H1 (cell line): ENCODE measurements around the gene KCND3. TPM values are rescaled to one million over a fixed set of nuclear protein-coding genes. Genes with fewer than 3 reads are reported as not detected.

Experiments
- CTCF ChIA-PET: fragments of 300-600 bp; sonication (Branson Sonifier 250); formaldehyde crosslinking; loops from one replicate; lab custom pipeline; 2021; ENCODE audit not compliant: partially characterized antibody; lab: Charles Lee
- POLR2A ChIA-PET: fragments of 300-600 bp; sonication (Branson Sonifier 250); formaldehyde crosslinking; loops from one replicate; lab custom pipeline; 2021; ENCODE audit warnings: inconsistent platforms; ENCODE audit not compliant: partially characterized antibody; lab: Charles Lee
- DNase-seq, 2 experiments: peaks; one replicate each; pipeline versions ENCODE4 v3.0.0 to v3.0.0-alpha.2; 2010 to 2022; ENCODE audit warnings: low spot score in 2 of 2, low read depth in 1 of 2, mixed read lengths in 1 of 2
- FAIRE-seq: peaks from 2 replicates; lab custom pipeline; 2011; peaks lifted over from hg19 to GRCh38; lab: Jason Lieb, UNC
- H2AFZ ChIP-seq: 2 replicates; pipeline ENCODE4 v1.8.1; 2012; ENCODE audit warnings: low read length, inconsistent platforms
- H2AK5ac ChIP-seq: 2 replicates; pipeline ENCODE4 v1.6.1; 2013; ENCODE audit warnings: low read depth, low read length
- H2BK120ac ChIP-seq: replicated peaks from 2 replicates; pipeline ENCODE3; 2013; ENCODE audit warnings: low read depth, low read length, inconsistent platforms
- H2BK12ac ChIP-seq: 2 replicates; pipeline ENCODE4 v1.6.1; 2013; ENCODE audit warnings: low read depth, low read length
- H2BK15ac ChIP-seq: 2 replicates; pipeline ENCODE4 v1.6.1; 2013; ENCODE audit warnings: low read length
- H2BK20ac ChIP-seq: 2 replicates; pipeline ENCODE4 v1.6.1; 2013; ENCODE audit warnings: low read length
- H2BK5ac ChIP-seq: 2 replicates; pipeline ENCODE4 v1.6.1; 2013; ENCODE audit warnings: low read depth, low read length
- H3K14ac ChIP-seq: 2 replicates; pipeline ENCODE4 v1.6.1; 2013; ENCODE audit warnings: inconsistent platforms; ENCODE audit not compliant: insufficient read length
- H3K18ac ChIP-seq: 2 replicates; pipeline ENCODE4 v1.6.1; 2013; ENCODE audit warnings: low read length; ENCODE audit errors: extremely low read depth
- H3K23ac ChIP-seq: 2 replicates; pipeline ENCODE4 v1.6.1; 2013; ENCODE audit warnings: inconsistent platforms; ENCODE audit not compliant: insufficient read length
- H3K23me2 ChIP-seq: 2 replicates; pipeline ENCODE4 v1.6.1; 2013; ENCODE audit warnings: low read depth, low read length
- H3K27ac ChIP-seq: 2 replicates; pipeline ENCODE4 v1.6.1; 2011; ENCODE audit warnings: low read depth, low read length, inconsistent platforms
- H3K27me3 ChIP-seq, 4 experiments: replicated peaks in 1 of 4; 1 replicate in 1 of 4; 2 replicates in 3 of 4; pipeline versions ENCODE4 v1.6.1 to v1.8.1; 2011 to 2013; ENCODE audit warnings: low read length in 3 of 4, mild to moderate bottlenecking in 3 of 4, inconsistent platforms in 2 of 4, mixed read lengths in 2 of 4, moderate library complexity in 1 of 4; ENCODE audit not compliant: control insufficient read depth in 3 of 4, insufficient read depth in 3 of 4; ENCODE audit errors: extremely low read depth in 1 of 4
- H3K36me3 ChIP-seq, 4 experiments: 2 replicates each; pipeline versions ENCODE4 v1.6.1 to v1.8.1; 2011 to 2013; ENCODE audit warnings: mild to moderate bottlenecking in 4 of 4, low read length in 3 of 4, moderate library complexity in 2 of 4, control low read depth in 1 of 4, inconsistent platforms in 1 of 4; ENCODE audit not compliant: insufficient read depth in 4 of 4, control insufficient read depth in 2 of 4
- H3K4ac ChIP-seq: replicated peaks from 2 replicates; pipeline ENCODE3; 2013; ENCODE audit warnings: low read length, low read depth, mixed read lengths, inconsistent platforms; ENCODE audit not compliant: insufficient read length
- H3K4me1 ChIP-seq, 4 experiments: replicated peaks in 1 of 4; 1 replicate in 1 of 4; 2 replicates in 3 of 4; pipeline versions ENCODE4 v1.6.1 to v1.8.1; 2011 to 2013; ENCODE audit warnings: low read length in 3 of 4, inconsistent platforms in 2 of 4, mixed read lengths in 1 of 4; ENCODE audit not compliant: insufficient read depth in 4 of 4, control insufficient read depth in 3 of 4
- H3K4me2 ChIP-seq, 2 experiments: 2 replicates each; pipeline versions ENCODE4 v1.6.1 to v1.8.1; 2011 to 2013; ENCODE audit warnings: low read depth in 2 of 2, low read length in 2 of 2, control low read depth in 1 of 2, inconsistent platforms in 1 of 2, mild to moderate bottlenecking in 1 of 2; ENCODE audit not compliant: insufficient read depth in 1 of 2
- H3K4me3 ChIP-seq, 4 experiments: fragments of 200-600, 300-600 bp in 1 of 4; sonication (generic), shearing (Covaris generic), sonication (Bioruptor Twin) in 1 of 4; 2 replicates each; pipeline versions ENCODE4 v1.5.1 to v1.8.1; 2011 to 2016; ENCODE audit warnings: low read length in 4 of 4, low read depth in 3 of 4, control low read depth in 2 of 4, inconsistent platforms in 2 of 4, mild to moderate bottlenecking in 2 of 4, mixed read lengths in 1 of 4, moderate library complexity in 1 of 4; ENCODE audit not compliant: insufficient read depth in 2 of 4; ENCODE audit errors: extremely low read depth in 1 of 4
- H3K56ac ChIP-seq: replicated peaks from 2 replicates; pipeline ENCODE3; 2013; ENCODE audit warnings: low read depth, mild to moderate bottlenecking, mixed read lengths, low read length, inconsistent platforms; ENCODE audit not compliant: insufficient read length
- H3K79me1 ChIP-seq: 2 replicates; pipeline ENCODE4 v1.6.1; 2013; ENCODE audit warnings: low read depth, low read length, control low read depth
- H3K79me2 ChIP-seq, 2 experiments: 2 replicates each; pipeline versions ENCODE4 v1.6.1 to v1.8.1; 2012 to 2013; ENCODE audit warnings: low read length in 2 of 2, mild to moderate bottlenecking in 2 of 2, inconsistent platforms in 1 of 2; ENCODE audit not compliant: insufficient read depth in 2 of 2, control insufficient read depth in 1 of 2
- H3K9ac ChIP-seq, 4 experiments: replicated peaks in 1 of 4; 1 replicate in 1 of 4; 2 replicates in 3 of 4; pipeline versions ENCODE4 v1.6.1 to v1.8.1; 2011 to 2013; ENCODE audit warnings: low read depth in 3 of 4, low read length in 3 of 4, control low read depth in 2 of 4, mild to moderate bottlenecking in 2 of 4, moderate library complexity in 2 of 4, inconsistent platforms in 1 of 4; ENCODE audit errors: extremely low read depth in 1 of 4
- H3K9me3 ChIP-seq, 2 experiments: 2 replicates each; pipeline versions ENCODE4 v1.6.1 to v1.8.1; 2012 to 2013; ENCODE audit warnings: mild to moderate bottlenecking in 2 of 2, moderate library complexity in 2 of 2, control low read depth in 1 of 2, inconsistent platforms in 1 of 2, low read depth in 1 of 2, low read length in 1 of 2, mixed read lengths in 1 of 2; ENCODE audit not compliant: insufficient read depth in 2 of 2
- H4K20me1 ChIP-seq, 2 experiments: replicated peaks in 1 of 2; 2 replicates each; pipeline versions ENCODE3 to v1.8.1; 2011 to 2013; ENCODE audit warnings: inconsistent platforms in 2 of 2, low read length in 2 of 2, mild to moderate bottlenecking in 1 of 2; ENCODE audit not compliant: insufficient read depth in 2 of 2, control insufficient read depth in 1 of 2
- H4K5ac ChIP-seq: 2 replicates; pipeline ENCODE4 v1.6.1; 2013; ENCODE audit warnings: low read length, low read depth, mixed read lengths, inconsistent platforms; ENCODE audit not compliant: insufficient read length
- H4K8ac ChIP-seq: 2 replicates; pipeline ENCODE4 v1.8.0; 2013; ENCODE audit warnings: mild to moderate bottlenecking, moderate library complexity, low read length, inconsistent platforms; ENCODE audit not compliant: insufficient read depth; ENCODE audit errors: extremely low read depth
- H4K91ac ChIP-seq: replicated peaks from 2 replicates; pipeline ENCODE3; 2013; ENCODE audit warnings: low read length, mixed read lengths, inconsistent platforms; ENCODE audit not compliant: insufficient read length
- WGBS, 2 experiments: shearing (Covaris generic) in 1 of 2; methylation state at CpG; one replicate each; pipeline versions ENCODE4 v1.1.6 to v1.1.7; 2013 to 2015; ENCODE audit warnings: low lambda C conversion rate in 2 of 2, mixed read lengths in 2 of 2, inconsistent platforms in 1 of 2, low coverage in 1 of 2, missing lambda C conversion rate in 1 of 2; ENCODE audit not compliant: insufficient replicate concordance in 2 of 2, insufficient coverage in 1 of 2, insufficient read length in 1 of 2; ENCODE audit errors: extremely low coverage in 1 of 2, missing lambda C conversion rate in 1 of 2; 5-methylcytosine and 5-hydroxymethylcytosine counted together
- polyA plus RNA-seq, 7 experiments: library from polyadenylated mRNA; depleted of rRNA in 3 of 7; stranded (reverse) in 5 of 7; unstranded in 2 of 7; fragments of >200 nt in 5 of 7; fragments of 200-250 nt in 2 of 7; gene quantifications; 1 replicate in 5 of 7; 2 replicates in 1 of 7; 4 replicates in 1 of 7; pipeline versions ENCODE4 v1.2.1 to v1.2.3, GENCODE V29; 2011 to 2013; ENCODE audit warnings: missing spikeins in 2 of 7, mixed read lengths in 2 of 7
- total RNA-seq: library from RNA; stranded (reverse); fragmentation: NEBNext Ultra II Directional; extraction: Animal tissue kit (Norgen Biotek cat#: 25700); gene quantifications from 2 replicates; pipeline ENCODE4 v1.2.1, GENCODE V29; 2021
- TF ChIP-seq, protein P1 (sequence below): fragments of 300-600 bp; sonication (generic); IDR thresholded peaks from 2 replicates; pipeline ENCODE4 v1.7.1; 2012; ENCODE audit warnings: low read length, moderate library complexity, mild to moderate bottlenecking, inconsistent platforms; ENCODE audit not compliant: insufficient replicate concordance

The KCND3 gene
- total and polyA plus RNA-seq, 2 of the 8 experiments (the other 6 are each of a cell fraction or from before 2014, with no cell fraction given), result 0.14 to 0.48 TPM

DNA sequence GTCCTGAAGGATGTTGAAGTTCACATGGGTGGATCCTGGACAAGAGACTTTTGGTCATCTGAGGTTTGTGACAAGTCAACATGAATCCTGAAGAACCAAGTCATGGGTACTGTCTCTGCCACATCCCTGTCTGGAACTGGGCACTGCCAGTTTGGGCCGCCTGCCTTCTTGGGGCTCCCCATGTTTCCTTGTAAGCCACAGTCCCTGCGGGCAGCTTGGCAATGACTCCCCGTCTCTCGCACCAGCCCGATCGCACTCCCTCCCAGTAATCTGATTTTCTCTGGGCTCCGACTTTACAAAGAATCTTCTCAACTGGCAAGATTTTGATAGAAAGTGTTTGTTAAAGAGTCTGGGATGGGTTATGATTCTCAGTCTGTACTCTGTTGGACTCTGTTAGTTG lies 153.4 kb downstream of the KCND3 start:
- no peaks in the 10 kb centered on the region for H3K4me1 ChIP-seq
- FAIRE-seq, result no peak
- TF ChIP-seq, protein P1, sequence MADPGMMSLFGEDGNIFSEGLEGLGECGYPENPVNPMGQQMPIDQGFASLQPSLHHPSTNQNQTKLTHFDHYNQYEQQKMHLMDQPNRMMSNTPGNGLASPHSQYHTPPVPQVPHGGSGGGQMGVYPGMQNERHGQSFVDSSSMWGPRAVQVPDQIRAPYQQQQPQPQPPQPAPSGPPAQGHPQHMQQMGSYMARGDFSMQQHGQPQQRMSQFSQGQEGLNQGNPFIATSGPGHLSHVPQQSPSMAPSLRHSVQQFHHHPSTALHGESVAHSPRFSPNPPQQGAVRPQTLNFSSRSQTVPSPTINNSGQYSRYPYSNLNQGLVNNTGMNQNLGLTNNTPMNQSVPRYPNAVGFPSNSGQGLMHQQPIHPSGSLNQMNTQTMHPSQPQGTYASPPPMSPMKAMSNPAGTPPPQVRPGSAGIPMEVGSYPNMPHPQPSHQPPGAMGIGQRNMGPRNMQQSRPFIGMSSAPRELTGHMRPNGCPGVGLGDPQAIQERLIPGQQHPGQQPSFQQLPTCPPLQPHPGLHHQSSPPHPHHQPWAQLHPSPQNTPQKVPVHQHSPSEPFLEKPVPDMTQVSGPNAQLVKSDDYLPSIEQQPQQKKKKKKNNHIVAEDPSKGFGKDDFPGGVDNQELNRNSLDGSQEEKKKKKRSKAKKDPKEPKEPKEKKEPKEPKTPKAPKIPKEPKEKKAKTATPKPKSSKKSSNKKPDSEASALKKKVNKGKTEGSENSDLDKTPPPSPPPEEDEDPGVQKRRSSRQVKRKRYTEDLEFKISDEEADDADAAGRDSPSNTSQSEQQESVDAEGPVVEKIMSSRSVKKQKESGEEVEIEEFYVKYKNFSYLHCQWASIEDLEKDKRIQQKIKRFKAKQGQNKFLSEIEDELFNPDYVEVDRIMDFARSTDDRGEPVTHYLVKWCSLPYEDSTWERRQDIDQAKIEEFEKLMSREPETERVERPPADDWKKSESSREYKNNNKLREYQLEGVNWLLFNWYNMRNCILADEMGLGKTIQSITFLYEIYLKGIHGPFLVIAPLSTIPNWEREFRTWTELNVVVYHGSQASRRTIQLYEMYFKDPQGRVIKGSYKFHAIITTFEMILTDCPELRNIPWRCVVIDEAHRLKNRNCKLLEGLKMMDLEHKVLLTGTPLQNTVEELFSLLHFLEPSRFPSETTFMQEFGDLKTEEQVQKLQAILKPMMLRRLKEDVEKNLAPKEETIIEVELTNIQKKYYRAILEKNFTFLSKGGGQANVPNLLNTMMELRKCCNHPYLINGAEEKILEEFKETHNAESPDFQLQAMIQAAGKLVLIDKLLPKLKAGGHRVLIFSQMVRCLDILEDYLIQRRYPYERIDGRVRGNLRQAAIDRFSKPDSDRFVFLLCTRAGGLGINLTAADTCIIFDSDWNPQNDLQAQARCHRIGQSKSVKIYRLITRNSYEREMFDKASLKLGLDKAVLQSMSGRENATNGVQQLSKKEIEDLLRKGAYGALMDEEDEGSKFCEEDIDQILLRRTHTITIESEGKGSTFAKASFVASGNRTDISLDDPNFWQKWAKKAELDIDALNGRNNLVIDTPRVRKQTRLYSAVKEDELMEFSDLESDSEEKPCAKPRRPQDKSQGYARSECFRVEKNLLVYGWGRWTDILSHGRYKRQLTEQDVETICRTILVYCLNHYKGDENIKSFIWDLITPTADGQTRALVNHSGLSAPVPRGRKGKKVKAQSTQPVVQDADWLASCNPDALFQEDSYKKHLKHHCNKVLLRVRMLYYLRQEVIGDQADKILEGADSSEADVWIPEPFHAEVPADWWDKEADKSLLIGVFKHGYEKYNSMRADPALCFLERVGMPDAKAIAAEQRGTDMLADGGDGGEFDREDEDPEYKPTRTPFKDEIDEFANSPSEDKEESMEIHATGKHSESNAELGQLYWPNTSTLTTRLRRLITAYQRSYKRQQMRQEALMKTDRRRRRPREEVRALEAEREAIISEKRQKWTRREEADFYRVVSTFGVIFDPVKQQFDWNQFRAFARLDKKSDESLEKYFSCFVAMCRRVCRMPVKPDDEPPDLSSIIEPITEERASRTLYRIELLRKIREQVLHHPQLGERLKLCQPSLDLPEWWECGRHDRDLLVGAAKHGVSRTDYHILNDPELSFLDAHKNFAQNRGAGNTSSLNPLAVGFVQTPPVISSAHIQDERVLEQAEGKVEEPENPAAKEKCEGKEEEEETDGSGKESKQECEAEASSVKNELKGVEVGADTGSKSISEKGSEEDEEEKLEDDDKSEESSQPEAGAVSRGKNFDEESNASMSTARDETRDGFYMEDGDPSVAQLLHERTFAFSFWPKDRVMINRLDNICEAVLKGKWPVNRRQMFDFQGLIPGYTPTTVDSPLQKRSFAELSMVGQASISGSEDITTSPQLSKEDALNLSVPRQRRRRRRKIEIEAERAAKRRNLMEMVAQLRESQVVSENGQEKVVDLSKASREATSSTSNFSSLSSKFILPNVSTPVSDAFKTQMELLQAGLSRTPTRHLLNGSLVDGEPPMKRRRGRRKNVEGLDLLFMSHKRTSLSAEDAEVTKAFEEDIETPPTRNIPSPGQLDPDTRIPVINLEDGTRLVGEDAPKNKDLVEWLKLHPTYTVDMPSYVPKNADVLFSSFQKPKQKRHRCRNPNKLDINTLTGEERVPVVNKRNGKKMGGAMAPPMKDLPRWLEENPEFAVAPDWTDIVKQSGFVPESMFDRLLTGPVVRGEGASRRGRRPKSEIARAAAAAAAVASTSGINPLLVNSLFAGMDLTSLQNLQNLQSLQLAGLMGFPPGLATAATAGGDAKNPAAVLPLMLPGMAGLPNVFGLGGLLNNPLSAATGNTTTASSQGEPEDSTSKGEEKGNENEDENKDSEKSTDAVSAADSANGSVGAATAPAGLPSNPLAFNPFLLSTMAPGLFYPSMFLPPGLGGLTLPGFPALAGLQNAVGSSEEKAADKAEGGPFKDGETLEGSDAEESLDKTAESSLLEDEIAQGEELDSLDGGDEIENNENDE, result no peak

More for the DNA sequence above, 153.4 kb downstream of the KCND3 start:
- Histone ChIP-seq H2BK120ac (no peak overlapping the region), H3K23ac (no peak overlapping the region), H3K14ac (no peak overlapping the region), H3K79me1 (no peaks in the 10 kb centered on the region), H4K91ac (no peak overlapping the region), H3K79me2 (no peaks in the 10 kb centered on the region), H3K4ac (no peak overlapping the region), H3K18ac (no peak overlapping the region), H3K9me3 (no peaks in the 10 kb centered on the region), H2AFZ (no peak overlapping the region), H2BK12ac (no peak overlapping the region), H3K4me2 (no peak overlapping the region), H3K36me3 (no peaks in the 10 kb centered on the region), H4K8ac (no peak overlapping the region), H2AK5ac (no peak overlapping the region), H2BK15ac (no peak overlapping the region), H3K27me3 (no peaks in the 10 kb centered on the region), H2BK5ac (no peak overlapping the region), H3K27ac (no peak overlapping the region), H3K23me2 (no peaks in the 10 kb centered on the region), H3K9ac (no peak overlapping the region), H3K56ac (no peak overlapping the region), H2BK20ac (no peak overlapping the region), H4K20me1 (no peaks in the 10 kb centered on the region), H3K4me3 (no peak overlapping the region), H4K5ac (no peak overlapping the region)
- 90% methylated on average over 7 of the region's 7 CpGs; no CpG with 5 or more reads in 1 of the 2 experiments for WGBS, 2 experiments
- ChIA-PET CTCF (no interaction called here), POLR2A (no interaction called here)
- DNase-seq, result no peak
